ENCODE measurements around the gene NUS1.
"Not testable (repeated sequence)": the region's sequence is repeated elsewhere in the genome, so short reads cannot be mapped to it uniquely, and the experiment has no call there.

NUS1 gene

GRCh38 chr6:117718895-117719294, 43.6 kb downstream of the NUS1 start:
- DNase-seq = no peak

- DNase-seq = not testable (repeated sequence)
Observed at GRCh38 chr6:117721520-117721919, 46.3 kb downstream of the NUS1 start.

- DNase-seq = no peak
Observed at GRCh38 chr6:117728626-117729025, 53.4 kb downstream of the NUS1 start.

- no peak for DNase-seq
Observed at GRCh38 chr6:117729613-117730012, 54.3 kb downstream of the NUS1 start.

- DNase-seq = no peak
Observed at GRCh38 chr6:117733341-117733740, 58.1 kb downstream of the NUS1 start.

- DNase-seq = no peak
Observed at GRCh38 chr6:117739869-117740268, 64.6 kb downstream of the NUS1 start.

- no peak for DNase-seq
Observed at GRCh38 chr6:117740605-117741004, 65.3 kb downstream of the NUS1 start.

- not testable (repeated sequence) for DNase-seq
Observed at GRCh38 chr6:117750675-117751074, 75.4 kb downstream of the NUS1 start.

Data from HCEC 1CT (cell line).